SK-N-SH (cell line): ENCODE measurements around the gene SCUBE3. TPM values are rescaled to one million over a fixed set of nuclear protein-coding genes. Genes with fewer than 3 reads are reported as not detected.

Experiments used
- CTCF ChIA-PET: fragments of 300-600, 350-600 bp; formaldehyde crosslinking; extraction: SDS; loops from one replicate; lab custom pipeline; 2021; lab: Yijun Ruan, JAX
- POLR2A ChIA-PET: fragments of 350-600 bp; sonication (Branson Sonifier 250); formaldehyde crosslinking; extraction: SDS; loops from one replicate; lab custom pipeline; 2020; ENCODE audit warnings: antibody characterized with exemption, inconsistent platforms; lab: Yijun Ruan, JAX
- DNase-seq: peaks from one replicate; pipeline ENCODE4 v3.0.0; 2012
- H2AFZ ChIP-seq: fragments of 200-600 bp; sonication (generic); 2 replicates; pipeline ENCODE4 v1.8.1; 2016; ENCODE audit warnings: antibody characterized with exemption, mild to moderate bottlenecking, low read depth
- H3F3A ChIP-seq: fragments of 200-600 bp; sonication (generic); replicated peaks from 2 replicates; pipeline ENCODE3; 2016; ENCODE audit warnings: antibody characterized with exemption, mild to moderate bottlenecking; ENCODE audit not compliant: insufficient read depth
- H3K27ac ChIP-seq, 2 experiments: fragments of 200-500 bp in 1 of 2; fragments of 200-600 bp in 1 of 2; sonication (Bioruptor generic) in 1 of 2; sonication (generic), shearing (Covaris generic) in 1 of 2; 2 replicates each; pipeline versions ENCODE4 v1.5.1 to v1.6.1; 2014 to 2016; ENCODE audit warnings: low read depth in 2 of 2, inconsistent platforms in 1 of 2, low read length in 1 of 2, mild to moderate bottlenecking in 1 of 2, mixed read lengths in 1 of 2
- H3K27me3 ChIP-seq: fragments of 200-600 bp; sonication (generic), shearing (Covaris generic); 2 replicates; pipeline ENCODE4 v1.6.1; 2016; ENCODE audit warnings: mixed run types; ENCODE audit not compliant: insufficient read depth
- H3K36me3 ChIP-seq, 2 experiments: fragments of 200-500 bp in 1 of 2; fragments of 200-600 bp in 1 of 2; sonication (Bioruptor generic) in 1 of 2; sonication (generic) in 1 of 2; replicated peaks in 1 of 2; 2 replicates each; pipeline versions ENCODE3 to v1.5.1; 2014 to 2016; ENCODE audit warnings: low read length in 1 of 2, mild to moderate bottlenecking in 1 of 2; ENCODE audit not compliant: insufficient read depth in 2 of 2, control insufficient read depth in 1 of 2
- H3K4me1 ChIP-seq, 2 experiments: fragments of 200-500 bp in 1 of 2; fragments of 200-600 bp in 1 of 2; sonication (Bioruptor generic) in 1 of 2; sonication (generic), shearing (Covaris generic) in 1 of 2; 2 replicates each; pipeline versions ENCODE4 v1.5.1 to v1.6.1; 2014 to 2016; ENCODE audit warnings: low read depth in 1 of 2, low read length in 1 of 2, mixed run types in 1 of 2; ENCODE audit not compliant: insufficient read depth in 2 of 2, control insufficient read depth in 1 of 2
- H3K4me2 ChIP-seq: fragments of 200-600 bp; sonication (generic), shearing (Covaris generic); 2 replicates; pipeline ENCODE4 v1.6.1; 2017; ENCODE audit warnings: mixed run types
- H3K4me3 ChIP-seq, 2 experiments: fragments of 200-500 bp in 1 of 2; fragments of 200-600 bp in 1 of 2; sonication (Bioruptor generic) in 1 of 2; sonication (generic), shearing (Covaris generic) in 1 of 2; 2 replicates each; pipeline versions ENCODE4 v1.5.1 to v1.8.1; 2014 to 2016; ENCODE audit warnings: low read depth in 2 of 2, inconsistent platforms in 1 of 2, low read length in 1 of 2, mild to moderate bottlenecking in 1 of 2, mixed read lengths in 1 of 2, moderate library complexity in 1 of 2
- H3K79me2 ChIP-seq: fragments of 200-600 bp; sonication (generic); 2 replicates; pipeline ENCODE4 v1.8.1; 2017; ENCODE audit warnings: mild to moderate bottlenecking; ENCODE audit not compliant: insufficient read depth
- H3K9ac ChIP-seq: fragments of 200-600 bp; sonication (generic); 2 replicates; pipeline ENCODE4 v1.6.1; 2017; ENCODE audit warnings: mixed run types
- H3K9me2 ChIP-seq: fragments of 200-600 bp; sonication (generic); 2 replicates; pipeline ENCODE4 v1.6.1; 2017; ENCODE audit warnings: mixed run types
- H3K9me3 ChIP-seq: fragments of 200-600 bp; sonication (generic); 2 replicates; pipeline ENCODE4 v1.6.1; 2017; ENCODE audit warnings: mixed run types, mild to moderate bottlenecking, moderate library complexity
- H4K20me1 ChIP-seq: fragments of 200-600 bp; sonication (generic); 2 replicates; pipeline ENCODE4 v1.6.1; 2017; ENCODE audit warnings: mild to moderate bottlenecking, mixed run types; ENCODE audit not compliant: insufficient read depth
- CHD2 ChIP-seq: fragments of 150-350 bp; IDR thresholded peaks from 2 replicates; pipeline ENCODE4 v1.6.1; 2018; ENCODE audit warnings: low read length; ENCODE audit not compliant: partially characterized antibody
- CTCF ChIP-seq: fragments of 200-600 bp; sonication (generic); IDR thresholded peaks from 2 replicates; pipeline ENCODE4 v1.6.1; 2017; ENCODE audit warnings: antibody characterized with exemption, mild to moderate bottlenecking, moderate library complexity
- ELF1 ChIP-seq: IDR thresholded peaks from 2 replicates; pipeline ENCODE4 v1.4.0; 2012
- EZH2phosphoT487 ChIP-seq: fragments of 200-600 bp; sonication (generic); IDR thresholded peaks from 2 replicates; pipeline ENCODE4 v1.6.1; 2017; ENCODE audit warnings: low read depth, mixed run types, mild to moderate bottlenecking, antibody characterized with exemption, moderate library complexity, borderline replicate concordance
- FOSL2 ChIP-seq: IDR thresholded peaks from 2 replicates; pipeline ENCODE4 v1.4.0; 2012; ENCODE audit warnings: low read depth, mild to moderate bottlenecking, moderate library complexity, borderline replicate concordance
- FOXJ3 ChIP-seq: sonication (generic); formaldehyde crosslinking; IDR thresholded peaks from 2 replicates; pipeline ENCODE4 v1.5.1; 2020; ENCODE audit warnings: mild to moderate bottlenecking, missing genetic modification reagents
- FOXM1 ChIP-seq: IDR thresholded peaks from 2 replicates; pipeline ENCODE4 v1.4.0; 2012; ENCODE audit warnings: low read depth, mild to moderate bottlenecking
- GABPA ChIP-seq: IDR thresholded peaks from 2 replicates; pipeline ENCODE4 v1.4.0; 2012; ENCODE audit warnings: low read depth, mild to moderate bottlenecking
- GATA2 ChIP-seq: sonication (generic); formaldehyde crosslinking; IDR thresholded peaks from 2 replicates; pipeline ENCODE4 v1.5.0; 2020; ENCODE audit warnings: mild to moderate bottlenecking, missing genetic modification reagents
- IRF3 ChIP-seq: fragments of 150-350 bp; IDR thresholded peaks from 2 replicates; pipeline ENCODE4 v1.6.1; 2016; ENCODE audit warnings: mild to moderate bottlenecking, low read depth, low read length
- MEF2A ChIP-seq: IDR thresholded peaks from 2 replicates; pipeline ENCODE4 v1.4.0; 2012; ENCODE audit warnings: low read depth, borderline replicate concordance
- MXI1 ChIP-seq: IDR thresholded peaks from 2 replicates; pipeline ENCODE4 v1.6.1; 2012; ENCODE audit warnings: mild to moderate bottlenecking, low read depth, low read length, improper control_type of control experiment
- NRF1 ChIP-seq: IDR thresholded peaks from 2 replicates; pipeline ENCODE4 v1.6.1; 2012; ENCODE audit warnings: low read depth, mild to moderate bottlenecking, low read length
- RAD21 ChIP-seq: IDR thresholded peaks from 2 replicates; pipeline ENCODE4 v1.6.1; 2012; ENCODE audit warnings: mild to moderate bottlenecking, low read length
- RCOR1 ChIP-seq: fragments of 150-350 bp; IDR thresholded peaks from 2 replicates; pipeline ENCODE4 v1.6.1; 2017; ENCODE audit warnings: antibody characterized with exemption, low read length
- RFX5 ChIP-seq: IDR thresholded peaks from 2 replicates; pipeline ENCODE4 v1.6.1; 2012; ENCODE audit warnings: mild to moderate bottlenecking, improper control_type of control experiment, low read length
- RXRA ChIP-seq: IDR thresholded peaks from 2 replicates; pipeline ENCODE4 v1.4.0; 2012; ENCODE audit warnings: low read depth, mild to moderate bottlenecking, borderline replicate concordance
- SMC3 ChIP-seq: IDR thresholded peaks from 2 replicates; pipeline ENCODE4 v1.6.1; 2012; ENCODE audit warnings: low read depth, low read length, improper control_type of control experiment
- TAF1 ChIP-seq: IDR thresholded peaks from 2 replicates; pipeline ENCODE4 v1.6.1; 2012; ENCODE audit warnings: low read depth, mild to moderate bottlenecking, low read length, moderate library complexity, borderline replicate concordance
- WGBS: methylation state at CpG from one replicate; pipeline ENCODE4 v1.1.6; 2017; ENCODE audit warnings: low lambda C conversion rate; 5-methylcytosine and 5-hydroxymethylcytosine counted together
- polyA plus RNA-seq, 3 experiments: library from polyadenylated mRNA; depleted of rRNA; stranded (reverse); fragments of >200 nt; gene quantifications; 2 replicates each; pipeline ENCODE4 v1.2.3, GENCODE V29; 2012

Gene SCUBE3
- polyA plus RNA-seq, 1 of the 3 experiments (the other 2 are of a cell fraction) = 2.0 TPM

- no peak overlapping the region for H3K9ac ChIP-seq
- H3K9me3 ChIP-seq = no peaks in the 10 kb centered on the region
- H2AFZ ChIP-seq = no peak overlapping the region
- ChIA-PET CTCF (interaction anchor here (12.0 kb wide), 1 partner anchor 9 kb away, joined by 163 read pairs; no protein-coding TSS in a partner anchor), POLR2A (interaction anchor here (0.8 kb wide), 1 partner anchor 9 kb away, joined by 3 read pairs; no protein-coding TSS in a partner anchor)
- no peaks in the 10 kb centered on the region for H3K9me2 ChIP-seq
- no peak for DNase-seq
- H3K27me3 ChIP-seq = no peaks in the 10 kb centered on the region
- H3K36me3 ChIP-seq = peaks cover 2 to 4% of the 10 kb centered on the region in 2 experiments
- H3K27ac ChIP-seq = no peak overlapping the region
- H4K20me1 ChIP-seq = no peaks in the 10 kb centered on the region
- H3F3A ChIP-seq = no peaks in the 10 kb centered on the region
- TF ChIP-seq MXI1 (no peak), FOXJ3 (no peak), FOXM1 (no peak), CTCF (no peak), RFX5 (no peak), RXRA (no peak), SMC3 (no peak), GATA2 (CRISPR knock-in tag) (no peak), RCOR1 (no peak), GABPA (no peak), FOSL2 (no peak), TAF1 (no peak), NRF1 (no peak), RAD21 (no peak), CHD2 (no peak), IRF3 (no peak), MEF2A (no peak), ELF1 (no peak), EZH2phosphoT487 (no peak)
- H3K4me2 ChIP-seq = no peak overlapping the region
- H3K4me1 ChIP-seq = peaks cover 0 to 10% of the 10 kb centered on the region in 2 experiments; a peak in 1 of 4 replicates
- WGBS = 100% methylated on average over 6 of the region's 7 CpGs
- H3K79me2 ChIP-seq = no peaks in the 10 kb centered on the region
- H3K4me3 ChIP-seq = no peak overlapping the region
Measured at GRCh38 chr6:35231563-35231962, 17.8 kb downstream of the SCUBE3 start.
